ENCODE results near the gene CRHR2.

Gene CRHR2

GRCh38 chr7:30706908-30707307 is 24.7 kb upstream of the CRHR2 start:
- DNase-seq (ENCODE audit: low read depth in 2 of 2), result no peak

- no peak for DNase-seq (ENCODE audit: low read depth in 2 of 2)
Measured at GRCh38 chr7:30706316-30706715, 24.1 kb upstream of the CRHR2 start.

GRCh38 chr7:30705596-30705995 is 23.3 kb upstream of the CRHR2 start:
- DNase-seq (ENCODE audit: low read depth in 2 of 2), result no peak

GRCh38 chr7:30705008-30705407 is 22.8 kb upstream of the CRHR2 start:
- no peak for DNase-seq (ENCODE audit: low read depth in 2 of 2)

- DNase-seq (ENCODE audit: low read depth in 2 of 2), result no peak
Measured at GRCh38 chr7:30703756-30704155, 21.5 kb upstream of the CRHR2 start.

GRCh38 chr7:30702200-30702599 is 19.9 kb upstream of the CRHR2 start:
- no peak for DNase-seq (ENCODE audit: low read depth in 2 of 2)

GRCh38 chr7:30700941-30701340 is 18.7 kb upstream of the CRHR2 start:
- no peak for DNase-seq (ENCODE audit: low read depth in 2 of 2)

GRCh38 chr7:30699706-30700495 is 17.6 kb upstream of the CRHR2 start:
- no peak for DNase-seq (ENCODE audit: low read depth in 2 of 2)

GRCh38 chr7:30698481-30698880 is 16.2 kb upstream of the CRHR2 start:
- no peak for DNase-seq (ENCODE audit: low read depth in 2 of 2)

GRCh38 chr7:30697719-30698460 is 15.6 kb upstream of the CRHR2 start:
- no peak for DNase-seq (ENCODE audit: low read depth in 2 of 2)

- DNase-seq (ENCODE audit: low read depth in 2 of 2), result no peak
Measured at GRCh38 chr7:30694774-30695721, 12.8 kb upstream of the CRHR2 start.

- no peak for DNase-seq (ENCODE audit: low read depth in 2 of 2)
Measured at GRCh38 chr7:30694218-30694745, 12.0 kb upstream of the CRHR2 start.

- DNase-seq (ENCODE audit: low read depth in 2 of 2), result no peak
Measured at GRCh38 chr7:30692882-30693281, 10.6 kb upstream of the CRHR2 start.

GRCh38 chr7:30692438-30692837 is 10.2 kb upstream of the CRHR2 start:
- no peak for DNase-seq (ENCODE audit: low read depth in 2 of 2)

GRCh38 chr7:30690011-30690410 is 7.8 kb upstream of the CRHR2 start:
- no peak for DNase-seq (ENCODE audit: low read depth in 2 of 2)

GRCh38 chr7:30688718-30689221 is 6.5 kb upstream of the CRHR2 start:
- DNase-seq (ENCODE audit: low read depth in 2 of 2), result no peak

GRCh38 chr7:30687604-30688003 is 5.3 kb upstream of the CRHR2 start:
- no peak for DNase-seq (ENCODE audit: low read depth in 2 of 2)

- no peak for DNase-seq (ENCODE audit: low read depth in 2 of 2)
Measured at GRCh38 chr7:30684351-30684750, 2.1 kb upstream of the CRHR2 start.

- no peak for DNase-seq (ENCODE audit: low read depth in 2 of 2)
Measured at GRCh38 chr7:30683816-30684215, 1.6 kb upstream of the CRHR2 start.

- no peak for DNase-seq (ENCODE audit: low read depth in 2 of 2)
Measured at GRCh38 chr7:30683306-30683705, 1.1 kb upstream of the CRHR2 start.

- DNase-seq (ENCODE audit: low read depth in 2 of 2), result no peak
Measured at GRCh38 chr7:30681815-30682211, 443 bp downstream of the CRHR2 start.

GRCh38 chr7:30681331-30681797 is 892 bp downstream of the CRHR2 start:
- DNase-seq (ENCODE audit: low read depth in 2 of 2), result no peak
